HG02938 (cell line): ENCODE data around the gene HECA.

Experiments used
- ATAC-seq: cut with Tn5 transposase; IDR thresholded peaks from one replicate; pipeline ENCODE4 v1.9.1; 2021; ENCODE audit warnings: mild to moderate bottlenecking, moderate library complexity; ENCODE audit not compliant: unreplicated experiment

The HECA gene

DNA sequence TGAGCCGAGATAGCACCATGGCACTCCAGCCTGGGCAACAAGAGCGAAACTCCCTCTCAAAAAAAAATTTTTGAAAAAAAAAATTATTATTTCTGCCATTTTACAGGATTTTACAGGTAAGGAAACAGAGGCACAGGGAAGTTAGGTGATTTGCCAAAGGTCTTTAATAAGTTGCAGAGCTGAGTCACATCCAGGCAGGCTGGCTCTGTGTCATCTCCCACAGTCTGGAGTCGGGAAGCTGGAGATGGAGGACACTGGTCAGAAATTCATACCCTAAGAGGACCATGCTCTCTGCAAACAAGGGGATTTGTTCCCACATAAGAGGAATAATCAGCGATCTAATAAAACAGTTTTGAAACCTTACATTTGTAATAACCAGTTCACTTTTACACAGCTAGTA lies 24.1 kb downstream of the HECA start:
- ATAC-seq: no peak

- no peak for ATAC-seq
Measured at GRCh38 chr6:139161169-139161568, 26.3 kb downstream of the HECA start.

- ATAC-seq: peak; percentile 99
Measured at GRCh38 chr6:139161817-139162284, 27.0 kb downstream of the HECA start.

DNA sequence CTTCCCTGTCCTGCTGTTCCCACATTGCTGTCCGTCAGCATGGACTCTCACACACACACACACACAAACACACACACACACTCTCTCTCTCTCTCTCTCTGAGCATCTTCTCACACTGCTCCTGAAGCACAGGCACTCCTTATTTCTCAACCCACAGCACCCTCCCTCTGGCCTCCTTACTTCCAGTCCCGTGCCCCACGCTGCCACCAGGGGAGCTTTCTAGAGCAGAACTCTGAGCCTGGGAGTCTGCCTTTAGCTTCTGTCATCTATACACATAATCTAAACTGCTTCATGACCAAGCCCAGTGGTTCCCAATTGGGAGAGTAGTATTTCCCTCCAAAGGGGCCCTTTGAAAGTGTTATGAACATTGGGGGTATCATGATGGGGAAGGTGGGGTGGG lies 29.1 kb downstream of the HECA start:
- no peak for ATAC-seq

GRCh38 chr6:139165324-139165723 lies 30.4 kb downstream of the HECA start:
- no peak for ATAC-seq

- ATAC-seq: no peak
Measured at GRCh38 chr6:139166238-139166955, 31.5 kb downstream of the HECA start.

GRCh38 chr6:139166956-139167313 lies 32.1 kb downstream of the HECA start:
- ATAC-seq: no peak

DNA sequence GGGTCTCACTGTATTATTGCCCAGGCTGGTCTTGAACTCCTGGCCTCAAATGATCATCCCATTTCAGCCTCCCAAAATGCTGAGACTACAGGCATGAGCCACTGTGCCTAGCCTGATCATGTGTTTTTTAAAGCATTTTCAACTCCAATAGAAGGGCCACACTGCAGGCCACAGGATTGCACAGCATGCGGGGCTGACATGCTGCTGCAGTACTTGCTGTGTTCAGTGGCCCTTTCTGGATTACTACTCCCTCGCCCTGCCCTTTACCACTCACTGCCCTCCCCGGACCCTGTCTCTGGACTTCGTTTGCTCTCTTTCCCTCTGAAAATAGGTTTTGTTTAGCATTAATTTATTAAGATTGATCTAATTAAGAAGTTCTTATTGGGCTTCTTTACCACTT lies 37.3 kb downstream of the HECA start:
- ATAC-seq: no peak

GRCh38 chr6:139172567-139172966 lies 37.7 kb downstream of the HECA start:
- ATAC-seq: no peak

- no peak for ATAC-seq
Measured at GRCh38 chr6:139173172-139173571, 38.3 kb downstream of the HECA start.

DNA sequence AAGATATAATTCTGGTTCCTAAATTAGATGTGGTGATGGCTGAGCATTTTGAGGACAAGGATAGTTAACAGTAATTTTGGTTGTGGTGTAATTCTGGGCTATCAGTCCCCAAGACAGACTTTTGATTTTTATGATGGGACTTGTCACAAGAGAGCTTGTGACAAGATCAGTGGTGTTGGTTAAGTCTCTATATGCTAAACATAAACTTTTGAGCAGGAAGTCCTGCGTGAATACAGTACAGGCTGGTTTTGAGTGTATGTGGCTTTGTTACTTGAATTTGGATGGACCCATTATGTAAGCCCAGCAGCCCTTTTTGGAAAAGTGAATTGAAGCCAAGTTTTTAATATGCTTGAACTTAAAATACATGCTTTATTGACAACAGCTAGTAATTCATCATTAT lies 38.9 kb downstream of the HECA start:
- ATAC-seq: no peak

DNA sequence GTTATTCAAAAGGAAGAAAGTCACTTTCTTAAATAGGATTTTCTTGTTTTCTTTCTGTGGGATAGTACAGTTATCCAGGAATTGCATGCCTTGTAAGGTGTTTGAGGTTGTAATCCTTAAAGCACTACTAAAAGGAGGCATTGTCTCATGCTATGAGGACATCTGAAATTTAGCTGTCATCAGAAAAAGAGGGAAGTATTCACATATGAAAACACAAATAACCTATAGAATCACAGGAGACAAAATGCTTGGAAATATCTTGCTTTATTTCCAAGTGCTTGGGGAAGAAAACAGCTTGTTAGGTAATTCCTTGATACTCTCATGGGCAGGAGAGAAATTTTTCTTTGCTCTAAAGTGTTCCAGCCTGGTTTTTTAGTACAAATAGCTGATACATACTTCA lies 40.1 kb downstream of the HECA start:
- no peak for ATAC-seq

GRCh38 chr6:139175389-139175948 lies 40.6 kb downstream of the HECA start:
- ATAC-seq: no peak

- ATAC-seq: no peak
Measured at GRCh38 chr6:139181236-139181635, 46.4 kb downstream of the HECA start.

GRCh38 chr6:139184047-139184446 lies 49.2 kb downstream of the HECA start:
- ATAC-seq: no peak

DNA sequence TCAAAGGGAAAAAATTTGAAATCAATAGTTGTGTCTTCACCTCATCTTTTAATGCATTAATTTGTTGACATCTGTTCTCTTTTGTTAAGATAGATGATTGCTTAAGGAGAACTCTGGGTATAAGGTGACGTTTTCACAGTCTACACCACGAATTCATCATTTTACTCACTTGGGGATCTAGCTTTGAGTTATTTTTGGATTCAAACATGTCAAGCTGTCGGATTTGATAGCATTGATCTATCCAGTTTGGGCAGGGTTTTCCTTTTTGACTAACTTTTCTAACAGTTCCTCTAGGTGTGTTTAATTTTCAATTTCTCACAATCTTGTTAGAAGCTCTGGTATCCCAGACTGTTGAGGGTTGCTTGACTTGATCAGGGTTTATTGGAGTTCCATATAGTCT lies 49.6 kb downstream of the HECA start:
- ATAC-seq: no peak

DNA sequence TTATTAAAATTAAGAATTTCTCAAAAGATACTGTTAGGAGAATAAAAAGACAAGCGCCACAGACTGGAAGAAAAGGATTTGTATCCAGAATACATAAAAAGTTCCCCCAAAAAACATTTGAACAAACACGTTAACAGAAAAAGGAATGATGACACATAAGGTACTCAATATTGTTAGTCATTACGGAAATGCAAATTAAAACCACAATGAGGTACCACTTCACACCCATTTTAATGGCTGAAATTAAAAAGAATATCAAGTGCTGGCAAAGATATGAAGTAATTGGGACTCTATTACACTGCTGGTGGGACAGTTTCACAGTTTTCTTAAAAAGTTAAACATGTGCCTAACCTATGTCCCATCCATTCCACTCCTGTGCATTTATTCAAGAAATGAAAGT lies 51.4 kb downstream of the HECA start:
- no peak for ATAC-seq

GRCh38 chr6:139186692-139187091 lies 51.8 kb downstream of the HECA start:
- ATAC-seq: no peak

GRCh38 chr6:139187489-139187888 lies 52.6 kb downstream of the HECA start:
- no peak for ATAC-seq

- ATAC-seq: no peak
Measured at GRCh38 chr6:139189665-139190064, 54.8 kb downstream of the HECA start.

DNA sequence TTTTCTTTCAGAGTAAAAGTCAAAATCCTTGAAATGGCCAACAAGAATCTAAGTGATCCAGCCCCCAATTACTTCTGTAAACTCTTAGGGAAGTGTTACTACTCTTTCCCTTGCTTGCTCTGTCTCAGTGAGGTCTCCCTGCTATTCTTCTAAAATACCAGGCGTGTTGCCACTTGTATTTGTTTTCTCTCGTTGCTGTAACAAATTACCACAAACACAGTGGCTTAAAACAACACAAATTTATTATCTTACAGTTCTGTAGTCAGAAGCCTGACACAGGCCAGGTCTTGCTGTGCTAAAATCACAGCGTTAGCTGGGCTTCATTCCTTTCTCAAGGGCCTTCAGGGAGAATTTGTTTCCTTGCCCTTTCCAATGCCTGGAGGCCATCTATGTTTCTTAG lies 59.9 kb downstream of the HECA start:
- ATAC-seq: no peak

DNA sequence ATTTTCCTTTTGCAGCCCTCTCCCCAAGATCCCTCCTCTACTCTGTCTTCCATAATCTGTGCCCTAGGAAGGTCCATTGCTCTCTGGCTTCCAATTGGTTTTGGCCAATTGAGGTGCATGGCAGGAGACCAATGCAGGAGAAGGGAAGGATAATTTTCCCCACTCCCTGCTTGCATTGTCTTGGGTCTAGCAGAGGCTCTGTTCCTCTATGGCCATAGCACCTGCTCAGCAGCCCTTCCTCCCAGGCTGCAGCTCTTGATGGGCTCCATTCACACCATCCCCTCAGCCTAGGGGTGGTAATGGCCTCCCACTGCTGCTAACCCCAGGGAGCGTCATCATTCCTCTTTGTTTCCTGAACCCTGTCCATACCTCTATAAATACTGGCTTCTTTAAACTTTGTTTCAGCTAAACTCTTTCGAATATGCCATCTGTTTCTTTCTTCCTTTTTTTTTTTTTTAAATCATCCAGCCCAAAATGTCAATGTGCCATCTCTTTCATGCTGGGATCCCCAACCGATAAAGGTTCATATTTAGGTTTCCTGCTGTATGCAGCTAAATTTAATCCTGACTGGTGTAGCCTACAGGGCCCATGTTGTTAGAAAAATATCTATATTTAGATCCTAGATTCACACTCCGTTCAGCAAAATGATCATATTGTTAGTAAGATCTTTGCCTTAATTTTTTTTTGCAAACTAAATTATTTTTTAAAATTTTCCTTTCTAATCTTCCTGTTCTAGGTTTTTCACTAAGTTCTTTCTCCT lies 63.8 kb downstream of the HECA start:
- no peak for ATAC-seq
